ENCODE data around the gene CFAP45.

Gene CFAP45

GRCh38 chr1:159869607-159870006 lies 30.4 kb downstream of the CFAP45 start:
- no peak for TF ChIP-seq CTCF (IDR thresholded peaks at IDR 0.05; ENCODE audit: insufficient read depth, low read length, missing control alignments)
- CTCF ChIA-PET: interaction anchor here (1.2 to 2.2 kb wide), 6 partner anchors 9 to 71 kb away, joined by 3 to 13 read pairs (median 8); no protein-coding TSS in a partner anchor
- POLR2A ChIA-PET: interaction anchor here (1.5 kb wide), 1 partner anchor 9 kb away, joined by 4 read pairs; no protein-coding TSS in a partner anchor
- DNase-seq (ENCODE audit: low read depth, low spot score): no peak
- no peak overlapping the region for H3K4me3 ChIP-seq (ENCODE audit: low read depth, low read length)

DNA sequence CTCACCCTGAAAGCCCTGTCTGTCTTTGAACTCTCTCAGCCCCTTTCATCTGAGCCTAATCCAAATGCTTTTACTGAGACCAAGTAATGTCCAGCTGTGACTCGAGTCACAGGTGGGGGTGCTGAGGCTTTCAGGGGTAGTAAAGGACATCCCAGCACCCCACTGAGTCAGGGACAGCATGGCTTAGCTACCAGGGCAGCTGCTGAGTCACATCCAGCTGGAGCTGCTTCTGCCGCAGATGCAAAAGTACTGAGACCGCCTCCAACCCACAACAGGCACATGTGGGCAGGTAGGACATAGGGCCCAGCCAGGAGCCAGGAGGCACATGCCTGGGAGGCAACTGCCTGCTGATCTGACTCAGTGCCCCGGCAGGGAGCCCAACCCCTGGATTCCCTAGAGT lies 30.8 kb downstream of the CFAP45 start:
- ChIA-PET CTCF (interaction anchor here (0.8 to 2.2 kb wide), 8 partner anchors 9 to 70 kb away, joined by 3 to 13 read pairs (median 6); no protein-coding TSS in a partner anchor), POLR2A (interaction anchor here (0.7 to 1.5 kb wide), 2 partner anchors 9 to 70 kb away, joined by 3 to 4 read pairs; no protein-coding TSS in a partner anchor)
- H3K4me3 ChIP-seq (ENCODE audit: low read depth, low read length): no peak overlapping the region
- DNase-seq (ENCODE audit: low read depth, low spot score): no peak
- TF ChIP-seq CTCF (IDR thresholded peaks at IDR 0.05; ENCODE audit: insufficient read depth, low read length, missing control alignments): no peak

GRCh38 chr1:159868766-159869165 lies 31.2 kb downstream of the CFAP45 start:
- no peak for DNase-seq (ENCODE audit: low read depth, low spot score)
- CTCF ChIA-PET: interaction anchor here (0.8 to 2.2 kb wide), 8 partner anchors 10 to 70 kb away, joined by 3 to 13 read pairs (median 6); no protein-coding TSS in a partner anchor
- POLR2A ChIA-PET: interaction anchor here (0.7 to 1.5 kb wide), 2 partner anchors 9 to 70 kb away, joined by 3 to 4 read pairs; no protein-coding TSS in a partner anchor
- no peak for TF ChIP-seq CTCF (IDR thresholded peaks at IDR 0.05; ENCODE audit: insufficient read depth, low read length, missing control alignments)
- H3K4me3 ChIP-seq (ENCODE audit: low read depth, low read length): no peak overlapping the region

GRCh38 chr1:159867664-159868026 lies 32.3 kb downstream of the CFAP45 start:
- ChIA-PET CTCF (interaction anchor here (1.1 to 3.6 kb wide), 3 partner anchors 14 to 69 kb away, joined by 5 to 22 read pairs (median 5); no protein-coding TSS in a partner anchor), POLR2A (no interaction called here)
- H3K4me3 ChIP-seq (ENCODE audit: low read depth, low read length): no peak overlapping the region
- no peak for TF ChIP-seq CTCF (IDR thresholded peaks at IDR 0.05; ENCODE audit: insufficient read depth, low read length, missing control alignments)
- DNase-seq (ENCODE audit: low read depth, low spot score): no peak

- TF ChIP-seq CTCF (IDR thresholded peaks at IDR 0.05; ENCODE audit: insufficient read depth, low read length, missing control alignments): no peak
- POLR2A ChIA-PET: no interaction called here
- H3K4me3 ChIP-seq (ENCODE audit: low read depth, low read length): no peak overlapping the region
- CTCF ChIA-PET: interaction anchor here (1.1 to 3.6 kb wide), 4 partner anchors 13 to 140 kb away, joined by 3 to 22 read pairs (median 4); no protein-coding TSS in a partner anchor
- no peak for DNase-seq (ENCODE audit: low read depth, low spot score)
Observed at GRCh38 chr1:159866905-159867663, 32.9 kb downstream of the CFAP45 start.

DNA sequence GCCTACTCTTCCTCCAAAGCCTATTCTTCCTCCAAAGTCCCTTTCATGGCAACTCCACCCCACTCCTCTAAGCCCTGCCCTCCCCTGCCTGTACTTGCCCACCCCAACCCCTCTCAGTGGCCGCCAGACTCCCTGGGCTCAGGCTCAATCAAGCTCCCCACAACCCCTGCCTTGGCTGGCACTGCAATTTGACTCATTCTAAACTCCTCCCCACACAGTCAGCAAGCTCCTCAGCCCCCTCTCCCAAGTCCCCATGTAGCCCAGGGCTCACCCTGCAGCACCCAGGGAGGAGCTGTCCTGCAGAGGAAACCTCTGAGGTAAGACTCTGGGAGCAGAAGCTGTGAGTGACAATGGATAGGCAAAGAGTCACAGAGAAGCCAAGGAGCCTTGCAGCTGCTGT lies 33.9 kb downstream of the CFAP45 start:
- ChIA-PET POLR2A (no interaction called here), CTCF (interaction anchor here (1.3 to 3.6 kb wide), 4 partner anchors 25 to 141 kb away, joined by 3 to 22 read pairs (median 4); no protein-coding TSS in a partner anchor)
- DNase-seq (ENCODE audit: low read depth, low spot score): no peak
- no peak overlapping the region for H3K4me3 ChIP-seq (ENCODE audit: low read depth, low read length)
- TF ChIP-seq CTCF (IDR thresholded peaks at IDR 0.05; ENCODE audit: insufficient read depth, low read length, missing control alignments): no peak

All from AG04449 (cell line).